Esophagus muscularis mucosa (tissue), 4 donors: Measurements from ENCODE around the gene CDK4.

Experiments used
- CTCF ChIP-seq, 3 experiments: fragments of 200-600 bp in 2 of 3; fragments of 450-650 bp in 1 of 3; sonication (generic) in 2 of 3; IDR thresholded peaks; one replicate each; pipeline ENCODE4 v1.5.1; 2017 to 2019; ENCODE audit warnings: antibody characterized with exemption in 3 of 3, mild to moderate bottlenecking in 2 of 3, moderate library complexity in 1 of 3
- EP300 ChIP-seq: sonication (generic); formaldehyde crosslinking; IDR thresholded peaks from one replicate; pipeline ENCODE4 v1.6.1; 2017; ENCODE audit warnings: antibody characterized with exemption
- POLR2A ChIP-seq: fragments of 450-650 bp; IDR thresholded peaks from one replicate; pipeline ENCODE4 v1.6.1; 2017; ENCODE audit warnings: antibody characterized with exemption, moderate library complexity, mild to moderate bottlenecking, low read depth
- POLR2AphosphoS5 ChIP-seq, 2 donors: sonication (generic); formaldehyde crosslinking; IDR thresholded peaks; one replicate each; pipeline ENCODE4 v1.6.1; 2017; ENCODE audit warnings: antibody characterized with exemption in 2 of 2

- TF ChIP-seq CTCF (IDR thresholded peaks at IDR 0.05) (no peak), POLR2A (no peak), POLR2AphosphoS5 (IDR thresholded peaks at IDR 0.05) (no peak), EP300 (no peak)
Measured at GRCh38 chr12:57797933-57798332, 45.8 kb upstream of the CDK4 start.
